A549 (cell line): ENCODE data around the gene NADSYN1.

Experiments used
- BHLHE40 ChIP-seq: IDR thresholded peaks from 2 replicates; pipeline ENCODE4 v1.6.1; 2012; ENCODE audit warnings: low read depth, low read length, inconsistent platforms
- CBX8 ChIP-seq: fragments of 200-600 bp; sonication (generic); IDR thresholded peaks from 2 replicates; pipeline ENCODE4 v1.6.1; 2016
- CTCF ChIP-seq: fragments of >200 bp; sonication (Bioruptor Twin); formaldehyde crosslinking; IDR thresholded peaks from 3 replicates; pipeline ENCODE4 v1.5.1; 2016
- EP300 ChIP-seq, 2 experiments: fragments of >200 bp; sonication (Bioruptor Twin); formaldehyde crosslinking; IDR thresholded peaks; 2 replicates in 1 of 2; 3 replicates in 1 of 2; pipeline ENCODE4 v1.6.1; 2016 to 2017
- FOSL2 ChIP-seq, 2 experiments: fragments of 450-650 bp in 1 of 2; fragments of >200 bp in 1 of 2; sonication (Bioruptor Twin) in 1 of 2; formaldehyde crosslinking; IDR thresholded peaks; 2 replicates each; pipeline versions ENCODE4 v1.5.0 to v1.6.1; 2016 to 2020; ENCODE audit warnings: mild to moderate bottlenecking in 1 of 2, moderate library complexity in 1 of 2
- JUN ChIP-seq, 2 experiments: fragments of >200 bp; sonication (Bioruptor Twin); formaldehyde crosslinking; IDR thresholded peaks; 2 replicates in 1 of 2; 3 replicates in 1 of 2; pipeline ENCODE4 v1.6.1; 2016 to 2017
- JUNB ChIP-seq: fragments of >200 bp; sonication (Bioruptor Twin); formaldehyde crosslinking; IDR thresholded peaks from 2 replicates; pipeline ENCODE4 v1.6.1; 2016
- KDM5A ChIP-seq: fragments of 200-600 bp; sonication (generic); IDR thresholded peaks from 2 replicates; pipeline ENCODE4 v1.6.1; 2016; ENCODE audit warnings: antibody characterized with exemption, mild to moderate bottlenecking
- POLR2A ChIP-seq: IDR thresholded peaks from 2 replicates; pipeline ENCODE4 v1.6.1; 2012; ENCODE audit warnings: mild to moderate bottlenecking, low read length
- RAD21 ChIP-seq, 2 experiments: fragments of >200 bp in 1 of 2; sonication (Bioruptor Twin) in 1 of 2; formaldehyde crosslinking in 1 of 2; IDR thresholded peaks in 1 of 2; conservative IDR thresholded peaks in 1 of 2; 2 replicates in 1 of 2; 3 replicates in 1 of 2; pipeline ENCODE4 v1.6.1; 2012 to 2018; ENCODE audit warnings: inconsistent platforms in 1 of 2
- SMC3 ChIP-seq: fragments of >200 bp; sonication (Bioruptor Twin); formaldehyde crosslinking; IDR thresholded peaks from 3 replicates; pipeline ENCODE4 v1.6.1; 2018; ENCODE audit warnings: inconsistent platforms
- TP53 ChIP-seq: fragments of 250-450 bp; sonication (Bioruptor Pico); IDR thresholded peaks from 2 replicates; pipeline ENCODE4 v1.5.0; 2021; ENCODE audit warnings: mild to moderate bottlenecking, moderate library complexity
- TF ChIP-seq, protein P1 (sequence below): fragments of 450-650 bp; IDR thresholded peaks from 2 replicates; pipeline ENCODE4 v1.6.1; 2014; ENCODE audit warnings: antibody characterized with exemption
- TF ChIP-seq, protein P2 (sequence below): IDR thresholded peaks from 2 replicates; pipeline ENCODE4 v1.6.1; 2012; ENCODE audit warnings: low read depth, borderline replicate concordance

GRCh38 chr11:71433648-71434450 lies 19.2 kb upstream of the NADSYN1 start:
- no peak for TF ChIP-seq EP300 (IDR thresholded peaks at IDR 0.05)
- TF ChIP-seq CTCF: no peak
- TF ChIP-seq POLR2A: no peak
- TF ChIP-seq SMC3: no peak
- TF ChIP-seq JUN (IDR thresholded peaks at IDR 0.05): no peak
- no peak for TF ChIP-seq RAD21 (conservative IDR thresholded peaks at IDR 0.05 in 1 of 2, IDR thresholded peaks at IDR 0.05 in 1 of 2)
- TF ChIP-seq TP53 (CRISPR knock-in tag): no peak
- TF ChIP-seq BHLHE40: no peak
- TF ChIP-seq KDM5A: no peak
- no peak for TF ChIP-seq FOSL2 (IDR thresholded peaks at IDR 0.05)
- no peak for TF ChIP-seq FOSL2 (CRISPR knock-in tag; IDR thresholded peaks at IDR 0.05)
- TF ChIP-seq JUNB: no peak
- no peak for TF ChIP-seq CBX8
- TF ChIP-seq, protein P1, sequence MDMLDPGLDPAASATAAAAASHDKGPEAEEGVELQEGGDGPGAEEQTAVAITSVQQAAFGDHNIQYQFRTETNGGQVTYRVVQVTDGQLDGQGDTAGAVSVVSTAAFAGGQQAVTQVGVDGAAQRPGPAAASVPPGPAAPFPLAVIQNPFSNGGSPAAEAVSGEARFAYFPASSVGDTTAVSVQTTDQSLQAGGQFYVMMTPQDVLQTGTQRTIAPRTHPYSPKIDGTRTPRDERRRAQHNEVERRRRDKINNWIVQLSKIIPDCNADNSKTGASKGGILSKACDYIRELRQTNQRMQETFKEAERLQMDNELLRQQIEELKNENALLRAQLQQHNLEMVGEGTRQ: no peak
- TF ChIP-seq, protein P2, sequence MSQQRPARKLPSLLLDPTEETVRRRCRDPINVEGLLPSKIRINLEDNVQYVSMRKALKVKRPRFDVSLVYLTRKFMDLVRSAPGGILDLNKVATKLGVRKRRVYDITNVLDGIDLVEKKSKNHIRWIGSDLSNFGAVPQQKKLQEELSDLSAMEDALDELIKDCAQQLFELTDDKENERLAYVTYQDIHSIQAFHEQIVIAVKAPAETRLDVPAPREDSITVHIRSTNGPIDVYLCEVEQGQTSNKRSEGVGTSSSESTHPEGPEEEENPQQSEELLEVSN: no peak
